T-helper 2 cell (primary cell): ENCODE results near the gene PDK2.

Experiments used
- DNase-seq, 5 experiments: peaks; one replicate each; pipeline versions ENCODE4 v3.0.0 to v3.0.0-alpha.2; 2012 to 2022

The PDK2 gene

GRCh38 chr17:50118076-50118827 lies 23.1 kb downstream of the PDK2 start:
- no peak for DNase-seq

- DNase-seq = no peak
These were observed 23.7 kb downstream of the PDK2 start for GRCh38 chr17:50118828-50119218.

- no peak for DNase-seq
These were observed 25.5 kb downstream of the PDK2 start for GRCh38 chr17:50120475-50121253.

- DNase-seq = no peak
These were observed 27.8 kb downstream of the PDK2 start for GRCh38 chr17:50122945-50123344.

- no peak for DNase-seq
These were observed 28.6 kb downstream of the PDK2 start for GRCh38 chr17:50123649-50124349.

GRCh38 chr17:50125420-50125997 lies 30.4 kb downstream of the PDK2 start:
- no peak for DNase-seq

GRCh38 chr17:50127697-50128361 lies 32.7 kb downstream of the PDK2 start:
- DNase-seq = no peak

- DNase-seq = no peak
These were observed 33.5 kb downstream of the PDK2 start for GRCh38 chr17:50128441-50129352.

GRCh38 chr17:50129353-50129727 lies 34.2 kb downstream of the PDK2 start:
- no peak for DNase-seq

GRCh38 chr17:50129728-50130558 lies 34.8 kb downstream of the PDK2 start, which contains the start of gene SAMD14:
SAMD14 (minus strand) TSS chr17:50130160; CDS start chr17:50124959, 5,201 bp downstream.
- peak in 3 of 5 experiments; percentile 44 to 79 (median 49) for DNase-seq

- peak in 1 of 5 experiments; percentile 18 for DNase-seq
These were observed 35.6 kb downstream of the PDK2 start for GRCh38 chr17:50130559-50131305.

- DNase-seq = no peak
These were observed 37.1 kb downstream of the PDK2 start for GRCh38 chr17:50132104-50132794.

GRCh38 chr17:50133028-50133768 lies 38.0 kb downstream of the PDK2 start:
- DNase-seq = no peak

- DNase-seq = no peak
These were observed 38.6 kb downstream of the PDK2 start for GRCh38 chr17:50133769-50134099.

GRCh38 chr17:50134206-50135110 lies 39.3 kb downstream of the PDK2 start:
- DNase-seq = no peak

GRCh38 chr17:50135316-50136095 lies 40.4 kb downstream of the PDK2 start:
- DNase-seq = no peak
